ENCODE data around the gene CTDP1. TPM values are rescaled to one million over a fixed set of nuclear protein-coding genes. Genes with fewer than 3 reads are reported as not detected.
"Not testable (repeated sequence)": the region's sequence is repeated elsewhere in the genome, so short reads cannot be mapped to it uniquely, and the experiment has no call there.

Gene CTDP1
- total RNA-seq, 1 donor from 2014 or later: 7.5 TPM

- no peaks in the 10 kb centered on the region for H3K27me3 ChIP-seq (ENCODE audit: low read depth)
- H3K36me3 ChIP-seq: peaks cover 35% of the 10 kb centered on the region
- intact Hi-C loops (cut with micrococcal nuclease): no loop called here
- TF ChIP-seq, protein P1, sequence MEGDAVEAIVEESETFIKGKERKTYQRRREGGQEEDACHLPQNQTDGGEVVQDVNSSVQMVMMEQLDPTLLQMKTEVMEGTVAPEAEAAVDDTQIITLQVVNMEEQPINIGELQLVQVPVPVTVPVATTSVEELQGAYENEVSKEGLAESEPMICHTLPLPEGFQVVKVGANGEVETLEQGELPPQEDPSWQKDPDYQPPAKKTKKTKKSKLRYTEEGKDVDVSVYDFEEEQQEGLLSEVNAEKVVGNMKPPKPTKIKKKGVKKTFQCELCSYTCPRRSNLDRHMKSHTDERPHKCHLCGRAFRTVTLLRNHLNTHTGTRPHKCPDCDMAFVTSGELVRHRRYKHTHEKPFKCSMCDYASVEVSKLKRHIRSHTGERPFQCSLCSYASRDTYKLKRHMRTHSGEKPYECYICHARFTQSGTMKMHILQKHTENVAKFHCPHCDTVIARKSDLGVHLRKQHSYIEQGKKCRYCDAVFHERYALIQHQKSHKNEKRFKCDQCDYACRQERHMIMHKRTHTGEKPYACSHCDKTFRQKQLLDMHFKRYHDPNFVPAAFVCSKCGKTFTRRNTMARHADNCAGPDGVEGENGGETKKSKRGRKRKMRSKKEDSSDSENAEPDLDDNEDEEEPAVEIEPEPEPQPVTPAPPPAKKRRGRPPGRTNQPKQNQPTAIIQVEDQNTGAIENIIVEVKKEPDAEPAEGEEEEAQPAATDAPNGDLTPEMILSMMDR (IDR thresholded peaks at IDR 0.05; ENCODE audit: borderline replicate concordance): no peak
- no peak overlapping the region for H3K27ac ChIP-seq (replicated peaks)
- H3K4me1 ChIP-seq: no peaks in the 10 kb centered on the region
- H3K9me3 ChIP-seq (replicated peaks): no peaks in the 10 kb centered on the region
- DNase-seq: no peak
- no peak overlapping the region for H3K4me3 ChIP-seq
These were observed 69.9 kb downstream of the CTDP1 start for GRCh38 chr18:79749251-79750191.

GRCh38 chr18:79750980-79751571, 71.5 kb downstream of the CTDP1 start:
- intact Hi-C loops (cut with micrococcal nuclease): no loop called here
- no peak overlapping the region for H3K4me3 ChIP-seq
- H3K9me3 ChIP-seq (replicated peaks): no peaks in the 10 kb centered on the region
- peaks cover 50% of the 10 kb centered on the region for H3K36me3 ChIP-seq
- no peak overlapping the region for H3K27ac ChIP-seq (replicated peaks)
- no peaks in the 10 kb centered on the region for H3K4me1 ChIP-seq
- no peaks in the 10 kb centered on the region for H3K27me3 ChIP-seq (ENCODE audit: low read depth)
- no peak for DNase-seq
- TF ChIP-seq, protein P1 (IDR thresholded peaks at IDR 0.05; ENCODE audit: borderline replicate concordance): no peak

- H3K4me1 ChIP-seq; DNase-seq; H3K27me3 ChIP-seq (ENCODE audit: low read depth); H3K9me3 ChIP-seq (replicated peaks); H3K27ac ChIP-seq (replicated peaks); H3K4me3 ChIP-seq; intact Hi-C loops (cut with micrococcal nuclease): not testable (repeated sequence)
- H3K36me3 ChIP-seq: peaks cover 46% of the 10 kb centered on the region
These were observed 72.4 kb downstream of the CTDP1 start for GRCh38 chr18:79751918-79752578.

GRCh38 chr18:79752946-79753345, 73.3 kb downstream of the CTDP1 start:
- DNase-seq; intact Hi-C loops (cut with micrococcal nuclease); H3K27ac ChIP-seq (replicated peaks); H3K4me3 ChIP-seq; H3K4me1 ChIP-seq; H3K27me3 ChIP-seq (ENCODE audit: low read depth); H3K9me3 ChIP-seq (replicated peaks): not testable (repeated sequence)
- peaks cover 41% of the 10 kb centered on the region for H3K36me3 ChIP-seq

DNA sequence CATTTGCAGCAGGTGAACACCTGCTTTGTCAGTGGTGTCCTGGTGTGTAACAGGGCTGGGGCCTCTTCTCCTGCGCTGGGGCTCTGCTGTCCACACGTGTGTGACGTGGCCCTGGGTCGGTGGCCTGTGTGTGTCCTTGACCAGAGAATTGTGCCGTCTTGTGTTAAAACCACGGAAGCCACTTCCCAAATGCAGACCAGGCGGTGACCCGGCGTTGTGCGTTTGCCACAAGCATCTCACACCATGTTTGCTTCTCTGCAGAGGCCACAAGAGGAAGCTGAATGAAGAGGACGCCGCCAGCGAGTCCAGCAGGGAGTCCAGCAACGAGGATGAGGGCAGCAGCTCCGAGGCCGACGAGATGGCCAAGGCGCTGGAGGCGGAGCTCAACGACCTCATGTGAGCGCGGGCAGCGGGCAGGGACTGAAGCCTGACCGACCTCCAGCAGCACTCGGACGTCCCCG, 73.8 kb downstream of the CTDP1 start:
- intact Hi-C loops (cut with micrococcal nuclease): no loop called here
- DNase-seq: no peak
- H3K27me3 ChIP-seq (ENCODE audit: low read depth): no peaks in the 10 kb centered on the region

More for the DNA sequence above, 73.8 kb downstream of the CTDP1 start:
- peaks cover 38% of the 10 kb centered on the region for H3K36me3 ChIP-seq
- H3K4me3 ChIP-seq: no peak overlapping the region
- no peaks in the 10 kb centered on the region for H3K4me1 ChIP-seq
- no peak overlapping the region for H3K27ac ChIP-seq (replicated peaks)
- peaks cover 6% of the 10 kb centered on the region for H3K9me3 ChIP-seq (replicated peaks)
- TF ChIP-seq, protein P1 (IDR thresholded peaks at IDR 0.05; ENCODE audit: borderline replicate concordance): no peak
